HG03354 (cell line): ENCODE data around the gene IL17C.
"Not testable (repeated sequence)": the region's sequence is repeated elsewhere in the genome, so short reads cannot be mapped to it uniquely, and the experiment has no call there.

Experiments
- ATAC-seq: cut with Tn5 transposase; IDR thresholded peaks from one replicate; pipeline ENCODE4 v1.9.1; 2021; ENCODE audit warnings: mild to moderate bottlenecking; ENCODE audit not compliant: unreplicated experiment, poor library complexity, severe bottlenecking

The IL17C gene

DNA sequence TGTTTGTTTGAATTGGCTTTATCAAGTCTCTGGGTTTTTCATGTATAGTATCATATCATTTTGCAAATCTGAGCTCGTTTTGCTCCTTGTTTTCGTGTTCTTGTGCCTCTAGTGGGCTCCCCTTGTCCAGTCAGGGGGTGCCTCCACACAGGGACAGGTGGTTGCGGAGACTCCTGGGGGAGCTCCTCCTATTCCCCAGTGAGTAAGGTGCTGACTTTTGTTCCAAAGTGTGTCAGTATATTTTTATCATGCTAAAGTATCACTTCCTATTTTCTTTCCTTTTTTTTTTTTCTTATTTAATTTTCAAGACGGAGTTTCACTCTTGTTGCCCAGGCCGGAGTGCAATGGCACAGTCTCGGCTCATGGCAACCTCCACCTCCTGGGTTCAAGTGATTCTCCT lies 30.3 kb upstream of the IL17C start:
- ATAC-seq = no peak

DNA sequence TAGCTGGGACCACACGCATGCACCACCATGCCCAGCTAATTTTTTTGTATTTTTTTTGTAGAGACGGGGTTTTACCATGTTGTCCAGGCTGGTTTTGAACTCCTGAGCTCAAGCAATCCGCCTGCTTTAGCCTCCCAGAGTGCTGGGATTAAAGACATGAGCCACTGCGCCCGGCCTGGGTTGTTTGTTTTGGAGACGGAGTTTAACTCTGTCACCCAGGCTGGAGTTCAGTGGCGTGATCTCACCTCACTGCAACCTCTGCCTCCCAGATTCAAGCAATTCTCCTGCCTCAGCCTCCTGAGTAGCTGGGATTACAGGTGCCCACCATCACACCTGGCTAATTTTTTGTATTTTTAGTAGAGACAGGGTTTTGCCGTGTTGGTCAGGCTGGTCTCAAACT lies 28.9 kb upstream of the IL17C start:
- not testable (repeated sequence) for ATAC-seq

DNA sequence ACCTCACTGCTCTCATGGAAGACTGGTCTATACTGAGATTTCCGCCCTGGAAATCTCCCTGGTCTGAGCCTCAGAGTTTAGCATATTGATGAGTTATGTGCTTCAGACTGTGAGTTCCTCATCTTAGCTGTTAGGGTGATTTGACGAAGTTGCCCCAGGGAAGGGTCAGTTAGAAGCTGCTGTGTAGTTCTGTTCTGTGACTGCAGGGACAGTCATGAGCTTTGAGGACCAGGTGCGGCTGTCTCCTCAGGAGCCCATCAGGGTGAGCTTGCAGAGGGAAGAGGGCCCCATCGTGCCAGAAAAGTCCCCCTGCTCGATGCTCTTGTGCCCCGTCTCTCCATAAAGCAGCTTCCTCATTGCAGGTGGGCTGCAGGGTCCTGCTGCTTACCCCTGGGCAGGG lies 28.3 kb upstream of the IL17C start:
- ATAC-seq = no peak

DNA sequence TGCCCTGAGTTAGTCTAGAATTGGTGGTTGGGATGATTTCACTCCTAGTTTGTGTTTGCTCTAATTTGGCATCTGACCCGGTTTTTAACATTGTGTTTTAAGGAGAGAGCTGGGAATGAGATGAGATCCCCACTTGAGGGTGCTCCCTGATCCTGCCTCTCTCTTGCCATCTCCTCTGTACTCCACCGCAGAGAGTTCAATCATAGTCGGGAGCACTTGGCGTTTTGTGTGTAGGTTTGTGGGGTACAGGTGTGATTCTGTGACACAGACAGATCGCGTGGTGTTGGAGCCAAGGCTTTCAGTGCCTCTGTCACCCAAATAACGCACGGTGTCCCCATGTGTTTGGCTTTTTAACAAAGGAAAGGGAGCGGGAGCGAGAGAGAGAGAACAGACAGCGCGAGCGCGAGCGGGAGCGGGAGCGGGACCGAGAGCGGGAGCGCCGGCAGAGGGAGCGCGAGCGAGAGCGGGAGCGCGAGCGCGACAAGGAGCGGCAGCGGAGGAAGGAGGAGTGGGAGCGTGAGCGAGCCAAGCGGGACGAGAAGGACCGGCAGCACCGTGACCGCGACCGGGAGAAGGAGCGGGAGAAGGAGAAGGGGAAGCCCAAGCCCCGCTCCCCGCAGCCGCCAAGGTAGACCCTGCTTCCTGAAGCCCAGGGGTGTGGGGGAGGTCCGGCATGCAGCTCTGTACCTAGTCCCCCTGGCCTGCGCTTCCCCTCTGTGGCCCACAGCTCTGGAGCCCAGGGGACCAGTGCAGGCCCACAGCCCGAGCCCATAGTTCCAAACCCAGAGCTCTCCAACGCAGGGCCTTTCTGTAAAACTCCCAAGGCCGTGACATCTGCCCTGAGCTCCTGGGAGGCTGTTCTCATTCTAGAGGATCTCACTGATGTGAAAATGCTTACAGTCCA lies 27.2 kb upstream of the IL17C start:
- no peak for ATAC-seq

DNA sequence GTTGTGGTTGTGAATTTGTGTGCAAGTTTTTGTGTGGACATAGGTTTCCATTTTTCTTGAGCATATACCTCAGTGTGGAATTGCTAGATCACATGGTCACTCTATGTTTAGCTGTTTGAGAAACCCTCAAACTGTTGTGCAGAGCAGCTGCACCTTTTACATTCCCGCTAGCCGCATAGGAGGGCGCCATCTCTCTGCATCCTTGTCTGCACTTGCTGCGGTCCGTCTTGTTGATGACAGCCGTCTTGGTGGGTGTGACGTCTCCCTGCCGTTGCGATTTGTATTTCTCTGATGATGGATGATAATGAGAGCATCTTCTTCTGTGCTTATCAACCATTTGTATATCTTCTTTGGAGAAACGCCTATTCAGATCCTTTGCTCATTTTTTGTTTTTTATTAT lies 25.1 kb upstream of the IL17C start:
- no peak for ATAC-seq

DNA sequence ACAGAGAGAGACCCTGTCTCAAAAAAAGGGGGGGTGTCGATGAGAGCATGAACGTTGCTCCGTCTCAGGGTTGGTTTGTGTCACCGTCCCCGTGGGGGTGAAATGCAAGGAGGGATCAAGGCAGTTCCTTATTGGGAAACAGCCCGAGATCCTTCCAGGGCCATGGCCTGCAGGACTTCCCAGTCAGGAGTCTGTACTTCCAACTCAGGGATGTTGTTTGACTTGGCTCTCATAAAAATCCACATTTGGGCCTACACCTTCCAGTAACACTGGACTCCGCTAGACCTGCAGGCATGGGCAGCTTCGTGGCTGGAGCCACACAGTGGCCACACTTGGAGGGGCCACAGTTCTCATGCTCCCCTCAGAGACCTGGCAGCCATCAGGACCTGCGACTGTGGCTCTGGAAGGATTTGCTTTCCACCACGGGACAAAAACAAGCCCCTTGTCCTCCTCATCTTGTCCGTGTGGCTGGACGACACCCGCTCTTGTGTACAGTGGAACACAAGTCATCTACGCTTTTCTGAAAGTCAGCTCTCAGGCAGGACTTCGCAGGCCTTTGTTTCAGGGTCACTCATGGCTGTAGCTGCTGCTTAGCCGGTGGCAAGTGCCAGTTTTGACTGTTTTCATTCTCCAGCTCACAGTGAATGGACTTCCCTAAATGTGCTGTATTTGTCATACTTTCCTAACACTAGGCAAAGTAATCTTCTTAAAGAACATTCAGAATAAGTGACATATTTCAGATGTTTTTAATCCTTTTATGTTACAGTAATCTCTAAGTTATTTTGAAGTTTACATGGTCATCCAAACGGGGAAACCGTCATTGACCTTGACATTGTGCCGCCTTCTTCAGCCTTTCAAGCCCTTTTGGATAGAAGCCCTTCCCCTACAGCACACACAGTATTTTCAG lies 24.2 kb upstream of the IL17C start:
- no peak for ATAC-seq

DNA sequence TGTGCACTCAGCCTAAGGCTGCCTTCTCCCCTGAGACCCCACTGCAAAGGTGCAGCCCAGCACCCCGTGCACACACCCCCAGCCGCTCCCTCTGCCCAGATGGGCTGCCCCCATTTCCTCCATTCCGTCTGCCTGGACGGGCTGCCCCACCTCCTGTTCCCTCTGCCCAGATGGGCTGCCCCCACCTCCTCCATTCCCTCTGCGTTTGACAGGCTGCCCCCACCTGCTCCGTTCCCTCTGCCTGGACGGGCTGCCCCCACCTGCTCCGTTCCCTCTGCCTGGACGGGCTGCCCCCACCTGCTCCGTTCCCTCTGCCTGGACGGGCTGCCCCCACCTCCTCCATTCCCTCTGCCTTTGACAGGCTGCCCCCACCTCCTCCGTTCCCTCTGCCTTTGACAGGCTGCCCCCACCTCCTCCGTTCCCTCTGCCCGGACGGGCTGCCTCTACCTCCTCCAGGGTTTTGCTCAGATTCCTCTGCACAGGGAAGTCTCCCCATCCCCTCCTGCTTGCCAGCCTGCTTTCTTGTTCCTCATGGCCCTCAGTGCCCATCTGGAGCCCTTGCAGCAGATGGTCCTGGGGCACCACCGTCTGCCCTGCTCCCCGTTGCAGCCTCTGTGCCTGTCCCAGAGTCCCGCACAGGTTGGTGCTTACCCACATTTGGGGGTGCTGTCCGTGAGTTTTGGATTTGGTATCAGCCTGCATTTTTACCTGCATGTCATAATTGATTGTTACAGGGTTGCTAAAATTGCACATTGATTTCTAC lies 23.4 kb upstream of the IL17C start:
- ATAC-seq = no peak

DNA sequence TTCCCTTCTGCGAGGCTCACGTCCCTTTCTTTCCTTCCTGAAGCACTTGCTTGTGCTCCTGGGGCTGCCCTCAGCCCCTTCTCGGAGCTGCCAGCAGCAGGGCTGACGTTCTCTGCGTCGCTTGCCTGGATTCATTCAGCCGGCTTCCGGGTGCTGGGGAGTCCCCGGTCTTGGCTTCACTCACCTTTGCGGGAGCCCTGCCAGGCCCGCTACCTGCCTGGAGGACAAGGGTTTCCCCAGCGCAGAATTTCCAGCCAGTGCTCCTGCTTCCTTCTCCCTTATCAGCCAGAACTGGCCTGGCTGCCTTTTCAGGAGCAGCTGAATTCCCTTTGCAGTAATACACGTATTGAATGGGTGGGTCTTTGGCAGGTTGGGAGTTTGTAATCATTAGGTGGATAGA lies 22.1 kb upstream of the IL17C start:
- no peak for ATAC-seq

DNA sequence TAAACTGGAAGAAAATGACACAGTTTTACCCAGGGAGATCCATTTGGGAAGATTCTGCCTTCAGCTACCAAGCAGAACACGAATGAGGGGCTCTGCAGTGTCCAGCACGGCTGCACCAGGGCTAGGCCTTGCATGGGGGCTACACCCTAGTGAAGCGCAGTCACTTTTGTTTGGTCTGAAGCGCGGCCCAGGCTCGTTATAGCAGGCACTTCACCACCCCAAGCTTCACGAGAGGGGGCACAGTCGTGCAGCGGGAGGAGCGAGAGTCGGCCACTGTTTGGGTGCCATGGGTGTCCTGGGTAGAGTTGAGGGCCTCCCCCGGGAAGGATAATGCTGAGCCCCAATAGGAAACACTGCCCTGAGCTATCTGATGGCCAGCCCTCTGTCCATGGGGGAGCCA lies 21.6 kb upstream of the IL17C start:
- no peak for ATAC-seq

DNA sequence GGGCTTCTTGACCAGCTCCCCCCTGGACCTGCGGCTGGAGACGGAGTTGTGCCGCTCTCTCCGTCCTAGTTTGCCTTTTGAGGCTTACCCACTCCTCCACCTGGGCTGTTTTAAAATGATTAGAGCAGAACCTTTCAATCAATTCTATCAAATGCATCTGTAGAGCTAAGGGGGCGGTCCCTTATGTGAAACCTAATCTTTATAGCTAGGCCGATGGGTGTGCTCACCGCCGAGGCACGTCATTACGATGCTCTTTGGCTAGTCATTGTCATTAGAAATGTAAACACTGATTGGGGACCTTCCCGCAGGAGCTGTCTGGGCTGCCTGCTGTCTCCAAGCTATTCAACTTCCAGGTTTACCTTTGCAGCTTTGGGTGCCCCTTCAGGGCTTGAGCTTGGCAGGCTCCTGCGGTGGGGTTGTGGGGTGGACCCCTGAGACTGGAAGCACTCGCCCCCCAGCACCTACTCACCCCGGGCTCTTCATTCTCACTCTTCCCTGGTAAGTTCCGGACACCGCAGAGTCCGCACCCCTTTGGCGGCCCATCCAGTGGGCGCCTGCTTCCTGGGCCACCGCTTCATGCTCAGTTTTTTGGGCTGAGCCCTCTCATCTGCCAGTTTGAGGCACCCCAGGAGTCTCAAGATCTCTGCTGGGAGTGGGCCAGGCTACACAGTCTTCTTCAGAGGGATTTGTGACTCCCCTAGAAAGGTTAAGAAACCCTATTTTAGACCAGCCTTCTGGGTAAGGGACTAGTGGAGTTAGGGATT lies 20.9 kb upstream of the IL17C start:
- ATAC-seq = no peak

DNA sequence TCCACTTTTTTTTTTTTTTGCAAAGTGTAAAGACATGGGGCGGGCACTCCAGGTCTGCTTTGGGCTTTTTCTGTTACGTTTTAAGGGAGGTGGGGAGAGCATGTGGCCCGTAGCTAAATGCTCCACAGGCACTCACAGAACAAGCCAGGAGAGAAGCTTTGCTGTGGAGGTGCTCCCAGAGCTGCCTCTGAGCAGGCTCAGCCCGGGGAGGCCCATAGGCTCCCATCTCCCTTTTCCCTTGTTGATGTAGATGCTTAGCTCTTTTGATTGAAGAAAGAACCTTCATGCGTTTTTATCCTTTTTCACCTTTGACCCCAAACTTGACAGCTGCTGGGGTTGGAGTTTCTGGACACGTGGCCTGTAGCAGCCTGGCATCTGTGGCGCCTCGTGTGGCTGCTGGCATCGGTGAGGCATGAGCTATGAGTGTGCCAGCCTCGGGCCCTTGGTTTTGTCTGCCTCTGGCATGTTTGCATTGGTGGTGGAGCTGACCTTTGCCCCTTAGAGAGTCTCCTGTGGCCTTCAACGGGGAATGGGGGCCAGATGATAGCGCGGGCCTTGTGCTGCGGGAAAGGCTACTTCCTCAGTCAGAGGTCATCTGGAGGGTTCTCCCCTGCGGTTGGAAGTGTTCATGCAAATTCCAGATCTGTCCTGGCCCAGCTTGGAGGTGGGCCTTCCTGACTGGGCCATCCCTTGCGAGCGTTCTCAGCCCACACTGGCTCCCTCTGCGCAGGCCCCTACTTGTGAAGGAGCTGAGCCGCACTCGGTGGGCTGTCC lies 20.0 kb upstream of the IL17C start:
- ATAC-seq = no peak

DNA sequence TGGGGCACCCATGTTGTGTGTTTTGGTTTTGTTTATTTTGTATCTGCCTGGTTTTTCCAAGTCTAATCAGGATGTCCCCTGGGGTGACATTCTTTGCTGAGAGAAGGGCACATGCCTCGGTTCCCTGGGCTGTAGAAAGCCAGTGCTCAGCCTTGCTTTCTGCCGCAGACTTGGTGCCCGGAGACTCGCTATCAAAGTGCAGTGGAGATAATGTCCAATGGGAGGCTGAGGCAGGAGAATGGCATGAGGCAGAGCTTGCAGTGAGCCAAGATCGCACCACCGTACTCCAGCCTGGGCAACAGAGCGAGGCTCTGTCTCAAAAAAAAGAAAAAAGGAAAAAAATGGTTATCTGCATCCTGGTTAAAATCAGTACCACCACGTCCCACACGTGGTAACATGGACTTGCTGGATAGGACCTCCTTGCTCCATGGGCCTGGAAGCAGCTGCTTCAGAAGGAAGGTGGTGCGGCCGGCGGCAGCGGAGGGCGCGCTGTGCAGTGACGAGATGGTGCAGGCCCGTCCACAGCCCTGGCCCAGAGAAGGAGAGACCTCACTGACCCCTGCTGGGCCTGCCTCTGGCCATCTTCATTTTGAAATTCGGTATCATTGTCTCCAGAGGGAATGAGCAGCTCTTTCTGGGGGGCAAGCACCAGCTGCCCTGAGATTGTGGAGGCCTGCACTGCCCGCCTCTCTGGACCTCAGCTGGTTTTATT lies 19.3 kb upstream of the IL17C start:
- no peak for ATAC-seq

DNA sequence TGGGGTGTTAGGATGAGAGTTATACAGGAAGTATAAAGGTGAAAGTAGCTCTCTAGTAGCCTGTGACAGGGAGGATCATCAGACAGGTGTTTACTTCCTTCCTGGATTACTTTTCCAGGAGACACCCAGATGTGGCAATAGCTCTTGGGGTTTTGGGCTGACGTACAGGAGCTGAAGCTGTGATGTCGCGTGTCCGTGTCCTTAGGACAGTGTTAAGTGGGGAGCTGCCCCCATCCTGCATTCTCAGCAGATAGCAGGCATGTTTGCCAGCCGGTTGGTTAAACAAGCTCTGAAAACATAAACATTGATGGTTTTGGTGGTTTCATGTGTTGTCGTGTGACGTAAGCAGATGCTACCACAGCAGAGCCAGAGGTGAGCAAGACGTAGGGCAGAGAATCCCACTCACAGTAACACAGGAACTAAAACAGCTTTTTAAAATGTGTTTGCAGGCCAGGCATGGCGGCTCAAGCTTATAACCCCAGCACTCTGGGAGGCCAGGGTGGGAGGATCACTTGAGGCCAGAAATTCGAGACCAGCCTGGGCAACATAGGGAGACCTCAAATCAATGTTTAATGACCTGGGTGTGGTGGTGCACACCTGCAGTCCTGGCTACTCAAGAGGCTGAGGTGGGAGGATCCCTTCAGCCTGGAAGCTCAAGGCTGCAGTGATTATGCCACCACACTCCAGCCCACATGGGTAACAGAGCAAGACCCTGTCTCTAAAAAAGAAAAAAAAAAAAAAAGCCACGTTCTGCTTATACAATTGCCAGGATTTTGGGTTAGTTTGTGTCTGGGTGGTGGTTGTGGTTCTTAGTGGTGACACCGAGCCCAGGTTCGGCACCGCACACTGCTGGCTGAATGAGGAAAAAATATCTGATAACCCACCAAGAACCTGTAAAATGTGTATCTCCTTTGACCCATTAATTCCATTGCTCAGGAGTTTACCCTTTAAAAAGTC lies 18.2 kb upstream of the IL17C start:
- no peak for ATAC-seq

DNA sequence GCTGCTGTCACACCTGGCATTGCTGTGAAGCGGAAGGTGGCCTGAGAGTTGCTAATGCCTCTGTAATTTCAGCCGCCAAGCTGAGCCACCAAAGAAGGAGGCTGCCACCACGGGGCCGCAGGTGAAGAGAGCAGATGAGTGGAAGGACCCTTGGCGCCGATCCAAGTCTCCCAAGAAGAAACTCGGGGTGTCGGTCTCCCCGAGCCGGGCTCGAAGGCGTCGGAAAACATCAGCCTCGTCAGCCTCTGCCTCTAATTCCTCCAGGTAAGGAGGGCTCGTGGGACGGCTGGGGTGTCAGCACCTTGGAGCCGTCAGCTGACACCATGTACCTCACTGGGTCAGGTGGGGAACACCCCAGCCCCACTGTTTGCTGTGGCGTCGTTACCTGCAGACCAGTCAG lies 16.2 kb upstream of the IL17C start:
- ATAC-seq = no peak

DNA sequence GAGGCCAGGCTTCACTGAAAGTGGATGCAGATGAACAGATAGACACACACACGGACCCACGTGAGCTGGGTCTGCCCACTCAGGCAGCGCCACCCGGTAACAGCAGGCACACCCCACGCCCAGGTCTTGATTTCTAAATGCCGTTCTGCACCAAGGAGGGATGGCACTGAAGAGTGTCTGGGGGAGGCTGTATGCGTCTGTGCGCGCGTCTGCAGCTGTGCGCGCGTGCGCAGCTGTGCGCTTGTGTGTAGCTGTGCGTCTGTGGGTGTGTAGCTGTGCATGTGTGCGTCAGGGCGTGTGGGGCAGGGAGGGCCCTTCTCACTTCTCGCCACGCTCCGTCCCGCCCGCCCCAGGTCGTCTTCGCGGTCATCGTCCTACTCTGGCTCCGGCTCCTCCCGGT lies 15.5 kb upstream of the IL17C start:
- ATAC-seq = no peak

DNA sequence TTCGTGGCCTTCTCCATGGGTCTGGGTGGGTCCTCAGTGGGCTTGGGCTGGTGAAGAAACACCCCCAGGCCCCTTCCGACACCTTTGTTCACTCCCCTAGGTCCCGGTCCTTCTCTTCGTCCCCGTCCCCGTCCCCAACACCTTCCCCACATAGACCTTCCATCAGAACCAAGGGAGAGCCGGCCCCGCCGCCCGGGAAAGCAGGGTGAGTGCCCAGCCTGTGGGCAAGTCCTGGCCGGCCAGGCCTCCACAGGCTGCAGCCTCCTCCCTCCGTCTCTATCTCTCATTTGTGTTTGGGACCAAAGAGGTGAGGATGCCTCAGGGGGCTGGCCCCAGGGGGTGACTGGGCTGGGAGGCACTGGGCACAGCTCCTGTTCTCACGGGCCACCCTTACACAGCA lies 14.5 kb upstream of the IL17C start:
- no peak for ATAC-seq

DNA sequence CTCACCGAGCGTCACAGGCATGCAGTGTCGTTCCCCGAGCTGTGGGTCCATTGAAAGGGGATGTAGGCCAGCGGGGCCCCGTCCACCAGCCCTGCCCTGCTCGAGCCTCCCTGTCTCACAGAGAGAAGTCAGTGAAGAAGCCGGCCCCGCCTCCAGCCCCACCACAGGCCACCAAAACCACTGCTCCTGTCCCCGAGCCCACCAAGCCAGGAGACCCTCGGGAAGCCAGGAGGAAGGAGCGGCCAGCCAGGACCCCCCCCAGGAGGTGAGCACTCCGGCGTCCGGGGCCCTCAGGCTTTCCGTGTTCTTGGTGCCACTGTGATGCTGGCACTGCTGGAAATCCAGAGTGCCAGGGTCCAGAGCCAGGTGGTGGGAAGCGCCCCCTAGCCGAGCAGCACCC lies 13.9 kb upstream of the IL17C start:
- ATAC-seq = no peak
